Astrocyte of the spinal cord (primary cell): Measurements from ENCODE around the gene GPR107.

ENCODE experiments used
- DNase-seq: peaks from one replicate; pipeline ENCODE4 v3.0.0; 2011; ENCODE audit warnings: low read depth, low spot score
- H3K4me3 ChIP-seq: 2 replicates; pipeline ENCODE4 v1.5.1; 2011; ENCODE audit warnings: low read depth, mild to moderate bottlenecking, low read length, moderate library complexity
- in situ Hi-C: cut with HindIII; loops from 2 replicates; pipeline ENCODE4 v1.10.0; 2017; ENCODE audit warnings: low sequenced_read_pairs
- TF ChIP-seq, protein P1 (sequence below): IDR thresholded peaks from 2 replicates; pipeline ENCODE4 v1.5.1; 2012; ENCODE audit warnings: low read depth, mild to moderate bottlenecking, low read length, inconsistent platforms

GPR107 gene

DNA sequence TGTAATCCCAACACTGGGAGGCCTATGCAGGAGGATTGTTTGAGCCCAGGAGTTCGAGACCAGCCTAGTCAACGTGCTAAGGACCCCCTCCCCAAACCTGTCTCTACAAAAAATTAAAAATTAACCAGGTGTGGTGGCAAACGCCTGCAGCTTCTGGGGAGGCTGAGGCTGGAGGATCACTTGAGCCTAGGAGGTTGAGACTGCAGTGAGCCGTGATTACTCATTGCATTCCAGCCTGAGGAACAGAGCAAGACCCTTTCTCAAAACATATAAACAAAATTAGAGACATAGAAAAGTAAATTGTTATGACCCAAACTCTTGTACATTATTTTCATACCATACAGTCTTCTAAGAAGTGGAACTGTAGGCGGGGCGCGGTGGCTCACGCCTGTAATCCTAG is 1.1 kb downstream of the GPR107 start:
- peak overlapping the region; percentile 95 for H3K4me3 ChIP-seq
- in situ Hi-C loops: no loop called here
- no peak for DNase-seq
- TF ChIP-seq, protein P1, sequence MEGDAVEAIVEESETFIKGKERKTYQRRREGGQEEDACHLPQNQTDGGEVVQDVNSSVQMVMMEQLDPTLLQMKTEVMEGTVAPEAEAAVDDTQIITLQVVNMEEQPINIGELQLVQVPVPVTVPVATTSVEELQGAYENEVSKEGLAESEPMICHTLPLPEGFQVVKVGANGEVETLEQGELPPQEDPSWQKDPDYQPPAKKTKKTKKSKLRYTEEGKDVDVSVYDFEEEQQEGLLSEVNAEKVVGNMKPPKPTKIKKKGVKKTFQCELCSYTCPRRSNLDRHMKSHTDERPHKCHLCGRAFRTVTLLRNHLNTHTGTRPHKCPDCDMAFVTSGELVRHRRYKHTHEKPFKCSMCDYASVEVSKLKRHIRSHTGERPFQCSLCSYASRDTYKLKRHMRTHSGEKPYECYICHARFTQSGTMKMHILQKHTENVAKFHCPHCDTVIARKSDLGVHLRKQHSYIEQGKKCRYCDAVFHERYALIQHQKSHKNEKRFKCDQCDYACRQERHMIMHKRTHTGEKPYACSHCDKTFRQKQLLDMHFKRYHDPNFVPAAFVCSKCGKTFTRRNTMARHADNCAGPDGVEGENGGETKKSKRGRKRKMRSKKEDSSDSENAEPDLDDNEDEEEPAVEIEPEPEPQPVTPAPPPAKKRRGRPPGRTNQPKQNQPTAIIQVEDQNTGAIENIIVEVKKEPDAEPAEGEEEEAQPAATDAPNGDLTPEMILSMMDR: no peak

DNA sequence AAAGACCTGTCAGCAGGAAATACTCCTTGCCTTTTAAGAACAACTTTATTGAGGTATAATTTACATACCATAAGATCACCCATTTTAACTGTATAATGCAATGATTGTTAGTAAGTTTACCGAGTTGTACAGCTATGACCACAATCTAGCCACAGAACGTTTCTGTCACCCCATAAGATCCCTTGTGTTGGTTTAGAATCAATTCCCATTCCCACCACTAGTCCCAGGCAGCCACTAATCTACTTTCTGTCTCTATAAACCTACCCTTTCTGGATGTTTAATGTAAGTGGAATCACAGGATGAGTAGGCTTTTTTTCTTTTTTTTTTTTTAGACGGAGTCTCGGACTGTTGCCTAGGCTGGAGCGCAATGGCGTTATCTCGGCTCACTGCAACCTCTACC is 4.4 kb downstream of the GPR107 start:
- H3K4me3 ChIP-seq: no peak overlapping the region
- in situ Hi-C loops: no loop called here
- TF ChIP-seq, protein P1: peak; percentile 37
- DNase-seq: no peak

DNA sequence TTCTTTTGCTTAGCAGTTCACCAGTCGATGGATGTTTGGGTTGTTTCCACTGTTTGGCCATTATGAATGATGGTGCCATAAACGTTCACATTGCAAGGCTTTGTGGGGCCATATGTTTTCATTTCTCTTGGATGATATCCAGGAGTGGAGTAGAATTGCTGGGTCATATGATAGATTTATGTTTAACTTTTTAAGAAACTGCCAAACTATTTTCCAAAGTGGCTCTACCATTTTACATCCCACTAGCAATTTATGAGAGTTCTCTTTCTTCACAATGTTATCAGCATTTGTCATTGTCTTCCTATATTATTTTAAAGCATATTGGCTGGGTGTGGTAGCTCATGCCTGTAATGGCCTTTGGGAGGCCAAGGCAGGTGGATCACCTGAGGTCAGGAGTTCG is 5.2 kb downstream of the GPR107 start:
- in situ Hi-C loops: no loop called here
- no peak overlapping the region for H3K4me3 ChIP-seq
- TF ChIP-seq, protein P1: no peak
- DNase-seq: no peak

DNA sequence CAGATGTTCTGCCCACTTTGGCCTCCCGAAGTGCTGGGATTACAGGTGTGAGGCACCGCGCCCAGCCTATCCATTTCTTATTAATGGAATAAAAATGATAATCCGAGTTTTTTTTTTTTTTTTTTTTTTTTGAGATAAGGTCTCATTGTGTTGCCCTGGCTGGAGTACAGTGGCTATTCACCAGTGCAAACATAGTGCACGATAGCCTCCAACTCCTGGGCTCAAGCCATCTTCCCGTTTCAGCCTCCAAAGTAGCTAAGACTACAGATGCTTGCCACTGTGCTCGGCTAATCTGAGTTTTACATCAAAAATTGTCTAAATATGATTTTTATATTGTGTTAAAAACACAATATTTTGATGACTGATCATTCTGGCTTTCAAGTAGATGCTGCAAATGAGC is 6.6 kb downstream of the GPR107 start:
- TF ChIP-seq, protein P1: no peak
- in situ Hi-C loops: no loop called here

DNA sequence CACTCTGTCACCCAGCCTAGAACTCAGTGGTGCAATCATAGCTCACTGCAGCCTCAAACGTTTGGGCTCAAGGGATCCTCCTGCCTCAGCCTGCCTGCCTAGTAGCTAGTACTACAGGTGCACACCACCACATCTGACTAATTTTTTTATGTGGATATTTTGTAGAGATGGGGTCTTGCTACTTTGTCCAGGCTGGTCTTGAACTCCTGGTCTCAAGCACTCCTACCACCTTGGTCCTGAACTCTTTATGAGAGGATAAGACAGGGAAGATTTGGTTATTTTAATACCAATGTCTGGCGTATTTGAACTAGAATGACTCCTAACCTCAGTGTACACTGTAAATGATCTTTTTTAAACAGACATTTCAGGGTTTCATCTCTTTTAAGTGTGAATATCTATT is 9.0 kb downstream of the GPR107 start:
- H3K4me3 ChIP-seq: no peak overlapping the region
- in situ Hi-C loops: no loop called here
- TF ChIP-seq, protein P1: no peak
- DNase-seq: no peak

More for the DNA sequence above, 6.6 kb downstream of the GPR107 start:
- DNase-seq: no peak
- H3K4me3 ChIP-seq: no peak overlapping the region

DNA sequence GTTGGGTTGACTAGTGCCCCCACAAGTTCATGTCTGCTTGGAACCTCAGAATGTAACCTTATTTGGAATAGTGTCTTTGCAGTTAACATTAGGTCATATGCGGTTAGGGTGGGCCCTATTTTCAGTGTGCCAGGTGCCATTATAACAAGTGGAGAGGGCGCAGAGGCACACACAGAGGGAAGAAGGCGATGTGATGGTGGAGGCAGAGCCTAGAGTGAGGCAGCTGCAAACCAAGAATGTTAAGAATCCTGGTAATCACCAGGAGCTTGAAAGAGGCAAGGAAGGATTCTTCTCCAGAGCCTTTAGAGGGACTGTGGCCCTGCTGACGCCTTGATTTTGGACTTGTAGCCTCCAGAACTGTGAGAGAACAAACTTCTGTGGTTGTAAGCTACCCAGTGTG is 10.9 kb downstream of the GPR107 start:
- no peak for DNase-seq
- no peak overlapping the region for H3K4me3 ChIP-seq
- in situ Hi-C loops: no loop called here
- TF ChIP-seq, protein P1: no peak

DNA sequence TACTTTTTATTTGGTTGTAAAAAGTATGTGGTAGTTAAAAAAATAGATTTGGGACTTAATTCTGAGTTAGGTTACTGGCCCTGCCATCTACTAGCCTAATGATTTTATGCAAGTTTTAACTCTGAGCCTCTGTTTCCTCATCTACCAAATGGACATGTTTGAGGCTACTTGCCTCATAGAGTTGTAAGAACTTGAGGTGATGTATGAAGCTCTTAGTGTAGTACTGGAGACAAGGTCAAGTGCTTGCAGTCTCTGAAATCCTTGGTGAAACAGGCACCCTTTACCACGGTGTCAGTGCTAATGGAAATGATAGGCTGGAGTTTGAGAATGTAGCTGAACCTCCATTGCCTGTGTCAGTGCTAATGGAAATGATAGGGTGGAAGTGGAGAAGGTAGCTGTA is 15.3 kb downstream of the GPR107 start:
- in situ Hi-C loops: no loop called here
- DNase-seq: no peak
- H3K4me3 ChIP-seq: no peak overlapping the region
- TF ChIP-seq, protein P1: no peak
